ENCODE measurements around the gene SNRNP48.

The SNRNP48 gene

DNA sequence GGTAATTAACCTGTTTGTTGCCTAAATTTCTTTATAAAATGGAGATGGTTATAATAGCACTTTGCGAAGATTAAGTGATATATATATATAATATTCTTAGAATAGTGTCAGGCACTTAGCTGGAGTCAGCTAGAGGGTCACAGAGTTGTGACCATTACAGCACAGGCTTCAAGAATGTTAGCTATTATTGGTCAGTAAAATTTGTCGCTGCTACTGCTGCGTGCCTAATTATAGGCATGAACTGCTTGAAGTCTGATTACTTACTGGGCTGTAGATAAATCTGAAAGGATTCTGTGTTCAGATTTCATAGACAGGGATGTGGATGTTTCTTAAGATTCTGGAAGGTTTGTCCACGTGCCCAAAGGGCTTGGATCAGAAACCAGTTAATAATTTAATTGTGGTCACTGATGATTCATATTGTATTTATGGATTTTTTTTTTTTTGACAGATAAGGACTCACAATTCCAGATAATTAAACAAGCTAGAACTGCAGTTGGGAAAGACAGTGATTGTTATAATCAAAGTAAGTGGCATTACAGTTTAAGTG is 4.7 kb downstream of the SNRNP48 start:
- Mint-ChIP-seq H3K4me3 (no peak overlapping the region), H3K9me3 (no peaks in the 10 kb centered on the region), H3K36me3 (peaks cover 44% of the 10 kb centered on the region), H3K4me1 (peaks cover 26% of the 10 kb centered on the region), H3K27ac (no peak overlapping the region), H3K27me3 (no peaks in the 10 kb centered on the region)
- CTCF ChIA-PET = no interaction called here
- DNase-seq = no peak

DNA sequence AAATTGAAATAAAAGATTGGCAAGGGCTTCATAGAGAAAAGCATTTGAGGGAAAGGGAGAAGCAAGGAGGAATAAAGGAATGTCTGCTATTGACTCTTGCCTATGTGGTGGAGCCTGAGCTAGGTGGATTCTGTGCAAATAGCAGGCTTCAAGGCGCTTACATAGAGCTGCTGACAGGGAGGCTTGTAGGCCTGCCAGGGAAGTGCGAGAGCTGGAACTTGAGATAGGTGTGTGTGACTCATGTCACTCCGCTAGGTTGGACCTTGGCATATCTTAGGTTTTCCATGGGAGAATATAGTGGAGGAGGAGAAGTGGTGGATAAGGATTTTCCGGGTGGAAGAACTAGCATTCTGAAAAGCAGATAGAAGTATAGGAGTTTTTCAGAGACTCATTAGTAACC is 14.0 kb downstream of the SNRNP48 start:
- CTCF ChIA-PET = interaction anchor here (0.8 to 1.5 kb wide), 3 partner anchors 10 to 328 kb away, joined by 3 to 4 read pairs (median 3); no protein-coding TSS in a partner anchor
- H3K27ac Mint-ChIP-seq = no peak overlapping the region
- DNase-seq = no peak

DNA sequence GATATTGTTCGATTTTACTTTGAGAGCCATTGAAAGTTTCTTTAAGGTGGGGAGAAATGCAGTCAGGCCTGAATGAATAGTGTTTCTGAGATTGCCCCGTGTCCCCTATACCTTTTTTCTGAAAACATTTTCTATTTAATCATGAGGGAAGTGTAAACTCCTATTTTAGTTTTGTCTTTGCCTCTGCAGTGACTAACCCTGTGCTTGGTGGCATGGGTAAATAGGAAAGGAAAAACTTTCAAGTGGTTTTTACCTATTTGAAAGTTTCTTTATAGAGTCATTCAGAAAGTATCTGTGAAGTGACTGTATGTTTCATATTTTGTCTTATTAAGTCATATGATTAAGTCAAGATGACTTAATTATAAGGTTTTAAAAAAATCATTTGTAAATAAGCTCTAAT is 14.5 kb downstream of the SNRNP48 start:
- peaks cover 19% of the 10 kb centered on the region for H3K4me1 Mint-ChIP-seq
- DNase-seq = no peak
- H3K36me3 Mint-ChIP-seq = peaks cover 51% of the 10 kb centered on the region
- no peak overlapping the region for H3K4me3 Mint-ChIP-seq
- no peaks in the 10 kb centered on the region for H3K27me3 Mint-ChIP-seq
- H3K27ac Mint-ChIP-seq = no peak overlapping the region
- no peaks in the 10 kb centered on the region for H3K9me3 Mint-ChIP-seq
- CTCF ChIA-PET = interaction anchor here (0.8 to 1.5 kb wide), 4 partner anchors 10 to 329 kb away, joined by 3 to 5 read pairs (median 4); no protein-coding TSS in a partner anchor

More for the DNA sequence above, 14.0 kb downstream of the SNRNP48 start:
- H3K27me3 Mint-ChIP-seq = no peaks in the 10 kb centered on the region
- H3K36me3 Mint-ChIP-seq = peaks cover 53% of the 10 kb centered on the region
- no peak overlapping the region for H3K4me3 Mint-ChIP-seq
- no peaks in the 10 kb centered on the region for H3K9me3 Mint-ChIP-seq
- peaks cover 19% of the 10 kb centered on the region for H3K4me1 Mint-ChIP-seq

DNA sequence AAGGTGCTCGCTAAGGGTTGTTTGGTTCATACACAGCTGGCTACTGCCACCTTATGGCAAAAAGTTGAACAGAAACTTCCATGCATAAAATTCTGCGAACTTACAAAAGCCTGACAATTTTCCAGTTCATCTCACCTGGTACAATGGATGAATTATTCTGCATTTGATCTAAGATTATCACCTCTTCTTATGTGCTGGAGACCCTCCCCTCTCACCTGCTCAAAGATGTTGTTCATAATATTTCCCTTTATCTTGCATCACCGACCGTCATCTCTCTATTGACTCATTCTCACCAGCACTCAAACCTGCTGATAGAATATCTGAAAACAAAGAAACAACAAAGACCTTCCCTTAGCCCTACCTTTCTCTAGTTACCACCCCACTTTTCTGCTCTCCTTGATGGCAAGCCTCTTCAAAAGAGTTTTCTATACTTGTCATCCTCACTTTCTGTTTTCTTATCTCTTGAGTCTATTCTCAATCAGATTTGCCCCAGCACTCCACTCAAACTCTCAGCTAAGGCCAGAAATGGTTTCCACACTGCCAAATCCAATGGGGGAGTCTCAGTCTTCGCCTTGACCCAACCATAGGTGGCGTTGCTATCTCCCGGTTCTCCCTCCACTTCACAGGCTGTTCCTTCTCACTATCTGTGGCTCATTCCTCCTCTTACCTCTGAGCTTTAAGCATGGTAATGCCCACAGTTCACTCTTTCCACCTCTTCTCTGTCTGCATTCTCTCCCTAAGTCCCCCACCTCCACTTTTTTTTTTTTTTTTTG is 25.8 kb downstream of the SNRNP48 start:
- Mint-ChIP-seq H3K4me1 (peaks cover 15% of the 10 kb centered on the region), H3K36me3 (peaks cover 6% of the 10 kb centered on the region), H3K27me3 (peaks cover 9% of the 10 kb centered on the region), H3K27ac (no peak overlapping the region), H3K4me3 (no peak overlapping the region), H3K9me3 (no peaks in the 10 kb centered on the region)
- CTCF ChIA-PET = interaction anchor here (0.6 to 3.0 kb wide), 12 partner anchors 10 to 372 kb away, joined by 3 to 25 read pairs (median 4); no protein-coding TSS in a partner anchor
- DNase-seq = peak; percentile 57

DNA sequence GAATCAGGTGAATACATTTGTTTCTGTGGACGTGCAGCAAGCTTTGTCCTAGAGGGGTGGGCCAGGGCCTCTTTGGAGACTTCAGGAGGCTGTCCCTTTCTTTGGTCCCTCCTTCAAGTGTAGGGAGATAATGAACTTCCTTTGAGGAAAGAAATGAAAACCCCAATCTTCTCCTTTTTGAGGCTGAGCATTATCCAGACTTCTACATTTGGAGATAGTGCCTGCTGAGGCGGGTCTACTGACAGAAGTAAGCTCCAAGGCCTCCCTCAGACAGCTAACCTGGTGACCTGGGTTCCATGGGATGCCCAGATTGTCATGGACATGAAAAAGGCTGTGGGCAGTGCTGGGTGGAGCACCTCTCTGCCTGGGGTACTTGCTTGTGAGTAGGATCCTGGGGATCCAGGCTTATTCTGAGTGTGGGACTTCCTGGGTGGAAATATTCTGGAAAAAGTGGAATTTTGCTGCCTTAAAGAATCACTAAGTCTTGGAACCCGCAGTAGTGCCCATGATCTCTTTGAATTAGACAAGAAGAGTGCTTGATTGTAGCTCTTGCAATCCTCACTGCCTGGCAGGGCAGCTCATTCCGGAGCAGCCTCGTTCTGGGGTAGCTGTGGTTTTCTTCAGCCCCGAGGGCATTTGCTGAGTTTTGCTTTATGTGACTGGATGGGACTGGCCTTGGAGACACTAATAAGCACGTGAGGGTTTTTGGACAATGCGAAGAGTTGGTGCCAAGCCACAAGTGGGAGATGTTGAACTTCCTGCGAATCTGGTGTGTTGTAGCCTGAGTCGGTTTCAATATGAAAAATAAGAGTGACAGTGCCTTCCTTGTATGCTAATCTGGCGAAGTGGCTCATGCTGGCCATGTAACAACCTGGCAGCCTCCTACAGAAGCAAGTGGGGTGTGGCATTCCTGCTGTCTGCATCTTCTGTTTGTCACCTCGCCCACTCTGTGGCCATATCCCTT is 28.1 kb downstream of the SNRNP48 start:
- Mint-ChIP-seq H3K4me3 (no peak overlapping the region), H3K27me3 (peaks cover 9% of the 10 kb centered on the region), H3K4me1 (peaks cover 15% of the 10 kb centered on the region), H3K36me3 (peaks cover under 1% of the 10 kb centered on the region), H3K9me3 (no peaks in the 10 kb centered on the region), H3K27ac (no peak overlapping the region)
- CTCF ChIA-PET = interaction anchor here (1.1 to 2.0 kb wide), 2 partner anchors 340 to 342 kb away, joined by 6 to 15 read pairs; no protein-coding TSS in a partner anchor
- no peak for DNase-seq

DNA sequence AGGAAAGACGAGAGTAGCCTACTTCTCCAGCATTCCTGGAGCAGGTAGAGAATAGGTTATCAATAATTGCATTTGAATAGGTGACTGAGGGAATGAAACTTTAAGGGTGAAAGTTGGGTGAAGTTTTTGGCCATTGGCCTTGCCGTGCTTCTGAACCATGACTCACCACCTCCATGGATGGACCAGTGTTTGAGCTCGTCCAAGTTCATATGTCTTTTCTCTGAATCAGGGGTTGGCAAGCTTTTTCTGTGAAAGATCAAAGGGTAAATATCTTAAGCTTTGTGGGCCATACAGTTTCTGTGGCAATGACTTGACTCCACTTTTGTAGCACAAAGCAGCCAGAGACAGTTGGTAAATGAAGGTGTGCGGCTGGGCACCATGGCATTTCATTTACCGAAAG is 31.8 kb downstream of the SNRNP48 start:
- DNase-seq = no peak
- H3K27me3 Mint-ChIP-seq = peaks cover 15% of the 10 kb centered on the region
- no peak overlapping the region for H3K4me3 Mint-ChIP-seq
- no peaks in the 10 kb centered on the region for H3K36me3 Mint-ChIP-seq
- no peak overlapping the region for H3K27ac Mint-ChIP-seq
- no peaks in the 10 kb centered on the region for H3K9me3 Mint-ChIP-seq
- CTCF ChIA-PET = no interaction called here
- peaks cover 8% of the 10 kb centered on the region for H3K4me1 Mint-ChIP-seq

DNA sequence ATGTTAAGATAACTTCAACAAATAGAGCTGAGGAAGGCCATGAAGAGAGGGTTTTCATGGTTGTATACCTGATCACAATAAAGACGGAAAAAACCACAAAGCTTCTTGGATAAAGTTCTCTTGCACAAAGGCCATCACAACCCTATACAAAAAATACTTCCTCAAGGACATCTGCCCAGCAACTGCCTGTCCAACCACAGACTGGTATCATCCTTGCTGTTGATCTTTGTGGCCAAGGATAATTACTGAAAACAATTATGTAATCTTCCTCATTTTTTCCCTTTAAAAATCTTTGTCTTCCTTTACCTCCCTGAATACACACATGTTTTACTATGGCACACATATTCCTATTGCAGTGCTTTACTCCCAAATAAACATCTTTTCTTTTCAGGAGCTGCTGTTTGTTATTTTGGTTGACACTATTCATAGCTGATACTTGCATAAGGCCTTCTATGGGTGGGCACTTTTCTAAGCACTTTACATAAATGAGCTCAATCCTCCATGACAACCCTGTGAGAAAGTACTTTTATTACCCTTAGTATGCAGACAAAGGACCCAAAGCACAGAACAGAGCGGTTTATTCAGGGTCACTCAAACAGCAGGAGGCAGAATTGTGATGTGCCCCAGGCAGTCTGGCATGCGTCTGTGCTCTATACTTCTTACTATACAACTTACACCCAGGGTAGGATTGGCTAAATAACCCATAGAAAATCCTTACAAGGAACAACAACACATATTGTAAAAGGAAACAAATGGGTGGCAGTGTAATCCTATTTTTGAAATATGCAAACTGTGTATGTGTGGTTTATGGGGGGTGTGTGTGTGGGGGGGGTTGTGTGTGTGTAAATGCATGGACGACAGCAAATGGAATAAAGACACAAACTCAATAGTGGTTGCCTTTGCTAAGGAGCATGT is 35.1 kb downstream of the SNRNP48 start:
- Mint-ChIP-seq H3K27ac (no peak overlapping the region), H3K4me1 (no peaks in the 10 kb centered on the region)

DNA sequence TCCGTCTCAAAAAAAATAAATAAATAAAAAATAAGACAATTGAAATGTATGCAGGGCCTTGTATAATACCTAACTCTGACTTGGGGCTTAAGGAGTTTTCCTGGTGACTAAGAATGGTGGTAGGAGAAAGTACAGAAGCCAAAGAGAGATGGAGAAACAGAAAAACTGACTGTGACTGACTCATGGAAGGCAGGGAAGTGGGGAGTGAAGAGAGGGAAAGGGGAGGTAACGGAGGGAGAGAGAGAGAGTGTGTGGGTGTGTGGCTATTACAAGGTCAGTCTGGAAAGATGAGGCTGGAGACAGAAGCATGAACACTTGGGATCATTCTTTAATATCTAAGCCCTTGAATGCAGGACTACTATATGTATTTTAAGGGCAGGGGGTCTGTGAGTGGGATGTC is 38.5 kb downstream of the SNRNP48 start:
- Mint-ChIP-seq H3K36me3 (no peaks in the 10 kb centered on the region), H3K27ac (no peak overlapping the region), H3K9me3 (no peaks in the 10 kb centered on the region), H3K27me3 (peaks cover 20% of the 10 kb centered on the region), H3K4me1 (no peaks in the 10 kb centered on the region), H3K4me3 (no peak overlapping the region)
- CTCF ChIA-PET = no interaction called here
- no peak for DNase-seq

More for the DNA sequence above, 35.1 kb downstream of the SNRNP48 start:
- DNase-seq = no peak
- H3K36me3 Mint-ChIP-seq = no peaks in the 10 kb centered on the region
- CTCF ChIA-PET = no interaction called here
- H3K27me3 Mint-ChIP-seq = peaks cover 15% of the 10 kb centered on the region
- no peaks in the 10 kb centered on the region for H3K9me3 Mint-ChIP-seq
- H3K4me3 Mint-ChIP-seq = no peak overlapping the region

DNA sequence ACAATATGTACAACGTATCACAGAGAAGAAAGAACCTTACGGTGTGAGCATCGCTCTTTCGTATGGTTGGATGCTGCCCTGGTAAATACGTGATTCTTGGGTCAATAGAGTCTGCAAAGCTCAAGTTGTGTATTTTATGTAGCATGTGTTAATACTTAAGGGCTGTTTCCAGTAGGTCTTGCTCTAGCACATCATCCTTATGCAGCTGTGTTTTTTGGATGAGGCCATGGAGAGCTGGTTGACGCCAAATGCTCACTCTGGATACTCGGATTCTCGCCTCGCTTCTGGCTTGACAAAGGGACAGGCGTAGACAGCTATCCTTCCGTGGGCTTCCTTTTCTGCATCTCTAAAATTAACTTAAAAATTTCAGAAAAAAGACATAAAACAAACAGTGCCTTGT is 38.9 kb downstream of the SNRNP48 start:
- H3K27me3 Mint-ChIP-seq = peaks cover 17% of the 10 kb centered on the region
- H3K9me3 Mint-ChIP-seq = no peaks in the 10 kb centered on the region
- no peak for DNase-seq
- no peaks in the 10 kb centered on the region for H3K4me1 Mint-ChIP-seq
- H3K36me3 Mint-ChIP-seq = no peaks in the 10 kb centered on the region
- CTCF ChIA-PET = no interaction called here
- no peak overlapping the region for H3K27ac Mint-ChIP-seq
- no peak overlapping the region for H3K4me3 Mint-ChIP-seq

DNA sequence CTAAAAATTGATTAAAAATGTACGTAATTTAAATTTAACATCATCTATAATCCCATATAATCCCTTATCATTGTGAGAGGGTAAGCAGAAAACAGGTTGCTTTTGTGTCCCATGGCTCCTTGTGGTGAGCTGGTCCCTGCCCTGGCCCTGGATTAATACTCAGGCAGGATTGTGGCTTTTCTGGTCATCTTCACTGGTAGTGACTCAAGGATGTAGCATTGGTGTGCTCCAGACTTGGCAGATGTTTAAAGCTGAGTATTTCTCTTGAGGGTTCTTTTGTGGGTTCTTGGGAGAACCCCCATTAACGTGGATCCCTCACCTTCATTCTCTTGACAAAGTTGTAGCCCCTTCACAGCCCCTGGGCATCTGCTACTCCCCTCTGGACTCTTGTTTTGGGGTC is 39.3 kb downstream of the SNRNP48 start:
- H3K9me3 Mint-ChIP-seq = no peaks in the 10 kb centered on the region
- peaks cover 17% of the 10 kb centered on the region for H3K27me3 Mint-ChIP-seq
- no peak overlapping the region for H3K27ac Mint-ChIP-seq
- CTCF ChIA-PET = no interaction called here
- H3K4me3 Mint-ChIP-seq = no peak overlapping the region
- H3K36me3 Mint-ChIP-seq = no peaks in the 10 kb centered on the region
- no peaks in the 10 kb centered on the region for H3K4me1 Mint-ChIP-seq
- DNase-seq = no peak

DNA sequence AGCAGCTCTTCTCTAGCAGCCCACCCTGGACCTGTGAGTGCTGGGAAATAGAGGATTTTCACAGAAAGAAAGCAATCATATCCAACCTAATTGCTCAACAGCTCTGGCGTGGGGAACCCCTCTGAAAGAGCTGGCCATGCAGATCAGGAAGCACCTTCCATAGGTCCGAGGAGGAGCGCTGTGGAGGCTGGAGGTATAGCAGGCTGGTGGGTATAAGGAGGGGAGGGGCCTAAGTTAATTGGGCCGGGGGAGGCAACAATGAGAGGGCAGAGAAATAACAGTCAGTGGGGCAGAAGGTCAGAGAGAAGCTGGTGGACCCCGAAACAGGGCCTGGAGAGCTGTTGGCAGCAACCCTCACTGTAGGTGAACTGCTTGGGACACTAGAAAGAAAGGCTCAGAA is 40.8 kb downstream of the SNRNP48 start:
- no peak for DNase-seq
- peaks cover 17% of the 10 kb centered on the region for H3K27me3 Mint-ChIP-seq
- no peaks in the 10 kb centered on the region for H3K9me3 Mint-ChIP-seq
- no peak overlapping the region for H3K27ac Mint-ChIP-seq
- no peaks in the 10 kb centered on the region for H3K4me1 Mint-ChIP-seq
- no peaks in the 10 kb centered on the region for H3K36me3 Mint-ChIP-seq
- no peak overlapping the region for H3K4me3 Mint-ChIP-seq
- CTCF ChIA-PET = no interaction called here

DNA sequence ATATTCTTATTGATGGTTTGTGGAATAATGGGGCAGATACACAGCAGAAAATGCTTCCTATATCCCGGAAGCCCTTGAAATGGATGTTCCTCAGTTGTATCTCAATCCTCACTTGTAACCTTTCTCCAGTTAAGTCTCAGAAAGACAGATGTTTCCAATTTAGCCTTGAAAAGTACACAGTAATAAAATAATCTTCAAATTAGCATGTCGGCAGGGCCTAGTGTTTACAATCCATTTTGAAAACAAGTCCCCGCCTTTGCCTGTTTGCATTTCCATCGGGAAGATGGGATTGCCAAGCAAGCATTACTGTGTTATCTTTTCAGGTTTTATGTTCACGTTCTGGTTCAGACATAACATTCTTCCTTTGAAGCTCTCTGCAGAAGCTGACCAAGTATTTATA is 41.5 kb downstream of the SNRNP48 start:
- Mint-ChIP-seq H3K27me3 (peaks cover 21% of the 10 kb centered on the region), H3K9me3 (no peaks in the 10 kb centered on the region), H3K4me1 (no peaks in the 10 kb centered on the region), H3K4me3 (no peak overlapping the region), H3K36me3 (no peaks in the 10 kb centered on the region), H3K27ac (no peak overlapping the region)
- CTCF ChIA-PET = no interaction called here
- DNase-seq = no peak

DNA sequence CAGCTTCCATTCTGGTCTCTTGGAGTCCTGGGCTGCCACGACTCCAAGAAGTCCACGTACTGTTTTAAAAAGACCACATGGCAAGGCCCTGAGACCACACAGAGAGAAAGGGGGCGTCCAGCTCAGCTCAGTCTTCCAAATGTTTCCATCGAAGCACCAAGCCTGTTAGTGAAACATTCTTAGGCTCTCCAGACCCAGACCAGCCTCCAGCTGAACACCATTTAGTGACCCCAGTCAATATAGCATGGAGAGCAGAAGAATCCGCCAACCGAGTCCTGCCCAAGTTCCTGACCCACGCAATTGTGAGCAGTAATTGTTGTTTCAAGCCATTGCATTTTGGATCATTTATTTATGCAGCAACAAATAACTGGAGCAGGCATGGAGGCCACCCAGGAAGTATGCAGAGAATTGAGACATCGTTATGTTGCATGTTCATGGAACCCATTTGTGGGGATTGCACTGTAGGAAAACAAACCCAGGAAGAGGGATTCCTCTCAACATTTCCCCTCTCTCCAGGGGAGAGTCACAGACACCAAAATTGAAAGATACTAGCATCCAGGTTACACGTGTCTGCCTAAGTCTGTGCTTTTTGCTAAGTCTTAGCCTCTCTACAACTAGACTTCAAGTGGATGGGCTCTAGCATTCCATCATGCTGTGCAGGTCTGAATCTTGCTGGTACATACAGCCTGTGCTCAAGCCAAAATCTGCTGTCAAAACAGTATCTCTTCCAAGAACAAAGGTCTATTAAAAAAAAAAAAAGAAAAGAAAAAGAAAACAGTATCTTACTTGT is 42.7 kb downstream of the SNRNP48 start:
- Mint-ChIP-seq H3K9me3 (no peaks in the 10 kb centered on the region), H3K36me3 (no peaks in the 10 kb centered on the region), H3K4me1 (no peaks in the 10 kb centered on the region), H3K4me3 (no peak overlapping the region), H3K27me3 (peaks cover 21% of the 10 kb centered on the region), H3K27ac (no peak overlapping the region)
- DNase-seq = no peak
- CTCF ChIA-PET = no interaction called here
